Measurements from ENCODE around the gene SLC25A4.

SLC25A4 gene

DNA sequence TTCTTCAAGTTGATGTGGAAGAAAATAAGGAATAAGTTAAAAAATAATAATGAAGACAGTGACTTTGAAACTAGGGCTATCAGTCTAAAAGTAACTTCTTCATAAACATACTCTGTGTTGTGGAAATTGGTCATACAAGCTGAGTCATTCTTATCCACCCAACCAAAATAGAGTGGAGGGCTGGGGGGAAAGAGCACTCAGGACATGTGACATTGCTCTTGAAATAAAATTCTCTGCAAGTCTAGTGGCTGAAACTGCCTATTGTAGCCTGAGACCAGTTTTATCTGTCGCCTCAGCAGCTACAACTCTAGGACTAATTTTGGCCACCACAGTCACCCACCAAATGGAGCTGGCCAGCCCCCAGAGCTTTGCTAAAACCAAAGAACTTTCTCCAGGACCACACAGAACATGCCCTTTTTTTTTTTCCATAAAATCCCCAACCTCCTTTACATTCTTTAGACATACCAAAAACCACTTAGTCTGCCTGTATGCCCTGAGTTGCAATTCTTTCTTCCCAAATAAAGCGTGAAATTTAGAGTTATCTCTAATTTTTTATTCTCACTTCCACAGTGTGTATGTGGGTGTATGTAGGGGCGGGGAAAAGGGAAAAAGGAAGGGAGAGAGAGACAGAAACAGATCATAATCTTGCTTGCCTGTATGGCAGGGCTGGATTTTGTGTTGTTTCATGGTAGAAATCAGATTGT, 23.0 kb upstream of the SLC25A4 start:
- no peak for DNase-seq (ENCODE audit: low read depth in 2 of 2)

DNA sequence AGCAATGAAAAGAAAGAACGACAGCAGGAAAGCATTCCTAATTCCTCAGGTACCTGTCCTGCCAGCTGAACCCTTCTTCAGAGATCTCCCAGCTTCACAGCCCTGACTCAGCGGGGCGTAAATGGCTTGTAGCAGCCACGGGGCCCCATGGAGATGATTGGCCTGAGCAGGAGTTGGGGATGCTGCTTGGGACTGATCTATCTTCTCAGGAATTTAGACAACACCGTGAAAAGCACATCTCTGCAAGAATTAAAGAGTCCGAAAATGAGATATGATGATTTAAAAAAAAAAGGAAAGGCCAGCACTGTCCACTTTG, 22.5 kb upstream of the SLC25A4 start:
- no peak for DNase-seq (ENCODE audit: low read depth in 2 of 2)

GRCh38 chr4:185122681-185123345, 20.3 kb upstream of the SLC25A4 start:
- DNase-seq (ENCODE audit: low read depth in 2 of 2): no peak

GRCh38 chr4:185124006-185124405, 19.1 kb upstream of the SLC25A4 start:
- DNase-seq (ENCODE audit: low read depth in 2 of 2): no peak

GRCh38 chr4:185127021-185127925, 15.8 kb upstream of the SLC25A4 start:
- DNase-seq (ENCODE audit: low read depth in 2 of 2): no peak

DNA sequence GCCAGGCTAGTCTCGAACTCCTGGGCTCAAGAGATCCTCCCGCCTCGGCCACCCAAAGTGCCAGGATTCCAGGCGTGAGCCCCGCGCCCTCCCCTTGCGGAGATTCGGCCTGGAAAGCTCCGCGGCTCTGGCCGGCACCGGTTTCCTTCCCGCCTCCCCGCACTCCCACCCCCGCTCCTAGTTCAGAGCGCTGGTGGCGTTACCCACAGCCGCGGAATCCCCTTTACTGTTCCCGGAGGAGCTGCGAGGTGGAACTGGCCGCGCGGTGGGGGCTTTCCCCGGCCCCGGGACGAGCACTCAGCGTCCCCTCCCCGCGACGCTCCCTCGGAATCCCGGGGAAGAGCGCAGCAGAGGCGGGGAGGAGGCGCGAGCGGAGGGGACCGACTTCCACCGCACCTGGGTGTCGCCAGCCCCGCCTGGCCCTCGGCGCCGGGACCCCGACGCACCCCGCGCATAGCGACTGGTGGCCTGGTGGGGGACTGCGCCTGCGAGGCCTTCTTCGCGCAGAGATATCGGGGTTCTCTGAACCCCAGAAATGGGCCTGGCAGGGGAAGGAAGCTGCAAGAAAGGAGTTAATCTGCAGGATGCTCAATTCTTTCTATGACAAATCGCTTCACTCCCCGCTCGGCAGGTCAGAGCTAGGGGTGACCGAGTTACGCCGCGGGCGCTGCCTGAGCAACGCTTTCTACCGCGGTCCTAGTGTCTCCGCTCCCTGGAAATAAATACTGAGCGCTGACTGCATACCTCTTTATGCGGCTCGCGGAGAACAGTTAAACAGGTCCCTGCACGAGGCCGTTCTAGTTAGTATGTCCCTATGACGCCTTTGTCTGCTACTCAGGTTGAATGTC, 14.6 kb upstream of the SLC25A4 start:
- DNase-seq (ENCODE audit: low read depth in 2 of 2): no peak

GRCh38 chr4:185134307-185134869, 8.7 kb upstream of the SLC25A4 start:
- DNase-seq (ENCODE audit: low read depth in 2 of 2): no peak

GRCh38 chr4:185137233-185137925, 5.7 kb upstream of the SLC25A4 start:
- DNase-seq (ENCODE audit: low read depth in 2 of 2): no peak

DNA sequence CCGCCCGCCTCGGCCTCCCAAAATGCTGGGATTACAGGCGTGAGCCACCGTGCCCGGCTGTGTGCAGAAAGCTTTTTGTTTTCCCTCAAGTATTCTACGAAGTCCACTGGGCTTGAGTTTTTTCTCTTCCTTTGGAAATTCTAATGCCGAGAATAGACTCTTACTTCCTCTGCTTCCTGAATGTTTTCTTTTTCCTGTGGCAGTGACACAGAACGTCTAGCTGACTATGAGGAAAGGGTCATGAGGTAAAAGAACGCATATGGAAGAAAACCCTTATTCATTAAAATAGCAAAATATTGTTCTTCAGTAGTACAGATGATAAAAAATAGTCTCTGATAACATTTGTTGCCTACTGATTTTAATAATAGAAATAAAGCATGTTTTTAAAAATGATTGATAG, 4.9 kb upstream of the SLC25A4 start:
- DNase-seq (ENCODE audit: low read depth in 2 of 2): no peak

- DNase-seq (ENCODE audit: low read depth in 2 of 2): no peak
Measured at GRCh38 chr4:185139736-185140135, 3.3 kb upstream of the SLC25A4 start.

DNA sequence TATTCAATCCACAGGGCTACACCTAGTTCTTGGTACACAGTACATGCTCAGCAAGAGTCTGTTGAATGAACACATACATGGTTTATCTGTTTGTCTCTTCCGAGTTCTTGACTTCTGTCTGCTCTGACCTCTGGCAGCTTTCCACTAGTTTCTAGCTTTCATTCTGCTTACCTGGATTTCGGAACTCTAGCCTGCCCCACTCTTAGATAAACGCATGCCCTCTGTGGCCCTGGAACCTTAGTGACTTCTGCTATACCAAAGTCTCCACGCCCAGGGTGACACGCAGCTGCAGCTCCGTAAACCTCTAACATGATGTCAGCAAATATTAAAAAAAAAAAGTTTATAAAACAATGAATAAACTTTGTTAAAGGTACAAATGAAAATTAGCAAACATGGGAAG, 1.3 kb upstream of the SLC25A4 start:
- DNase-seq (ENCODE audit: low read depth in 2 of 2): no peak

GRCh38 chr4:185142564-185142911, 528 bp upstream of the SLC25A4 start:
- DNase-seq (ENCODE audit: low read depth in 2 of 2): no peak

- no peak for DNase-seq (ENCODE audit: low read depth in 2 of 2)
Measured at GRCh38 chr4:185143601-185143969, 519 bp downstream of the SLC25A4 start.

DNA sequence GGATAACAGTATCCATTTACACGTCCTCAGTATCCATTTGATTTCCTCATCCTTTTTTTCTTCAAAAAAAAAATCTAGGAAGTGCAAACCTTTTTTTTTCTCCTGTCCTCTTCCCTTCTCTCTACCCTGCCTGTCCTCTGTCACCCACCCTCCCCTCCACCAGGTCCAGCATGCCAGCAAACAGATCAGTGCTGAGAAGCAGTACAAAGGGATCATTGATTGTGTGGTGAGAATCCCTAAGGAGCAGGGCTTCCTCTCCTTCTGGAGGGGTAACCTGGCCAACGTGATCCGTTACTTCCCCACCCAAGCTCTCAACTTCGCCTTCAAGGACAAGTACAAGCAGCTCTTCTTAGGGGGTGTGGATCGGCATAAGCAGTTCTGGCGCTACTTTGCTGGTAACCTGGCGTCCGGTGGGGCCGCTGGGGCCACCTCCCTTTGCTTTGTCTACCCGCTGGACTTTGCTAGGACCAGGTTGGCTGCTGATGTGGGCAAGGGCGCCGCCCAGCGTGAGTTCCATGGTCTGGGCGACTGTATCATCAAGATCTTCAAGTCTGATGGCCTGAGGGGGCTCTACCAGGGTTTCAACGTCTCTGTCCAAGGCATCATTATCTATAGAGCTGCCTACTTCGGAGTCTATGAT, 1.7 kb downstream of the SLC25A4 start:
- no peak for DNase-seq (ENCODE audit: low read depth in 2 of 2)

DNA sequence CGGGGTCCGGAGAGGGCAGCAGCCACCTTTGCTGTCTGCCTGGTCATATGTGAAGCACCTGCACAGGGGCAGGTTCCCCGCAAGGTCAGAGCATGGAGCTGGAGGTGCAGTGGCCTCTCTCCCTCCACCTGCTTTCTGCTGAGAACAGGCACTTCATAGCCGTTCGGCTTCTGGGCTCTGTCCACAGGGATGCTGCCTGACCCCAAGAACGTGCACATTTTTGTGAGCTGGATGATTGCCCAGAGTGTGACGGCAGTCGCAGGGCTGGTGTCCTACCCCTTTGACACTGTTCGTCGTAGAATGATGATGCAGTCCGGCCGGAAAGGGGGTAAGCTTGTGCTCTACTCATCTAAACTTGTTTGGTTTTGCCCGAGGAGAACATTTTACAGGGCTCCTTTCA, 2.5 kb downstream of the SLC25A4 start:
- no peak for DNase-seq (ENCODE audit: low read depth in 2 of 2)

DNA sequence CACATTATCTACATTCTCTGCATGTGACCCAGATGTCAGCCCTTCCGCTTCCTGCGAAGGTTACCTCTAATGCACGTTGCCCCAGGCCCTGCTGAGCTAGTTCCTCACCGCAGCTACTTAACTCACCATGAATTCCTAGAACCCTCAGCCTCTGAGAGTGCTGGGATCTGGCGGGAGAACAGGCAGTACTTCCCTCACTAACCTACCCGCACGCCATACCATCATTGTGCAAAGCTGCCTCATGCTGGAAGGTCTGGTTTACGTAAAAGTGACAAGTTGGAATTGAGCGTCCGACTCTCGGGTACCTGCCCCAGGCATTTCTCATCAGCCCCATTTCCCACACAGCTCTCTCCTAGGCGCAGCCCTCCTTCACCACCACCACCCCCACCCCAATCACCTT, 6.3 kb downstream of the SLC25A4 start:
- no peak for DNase-seq (ENCODE audit: low read depth in 2 of 2)

DNA sequence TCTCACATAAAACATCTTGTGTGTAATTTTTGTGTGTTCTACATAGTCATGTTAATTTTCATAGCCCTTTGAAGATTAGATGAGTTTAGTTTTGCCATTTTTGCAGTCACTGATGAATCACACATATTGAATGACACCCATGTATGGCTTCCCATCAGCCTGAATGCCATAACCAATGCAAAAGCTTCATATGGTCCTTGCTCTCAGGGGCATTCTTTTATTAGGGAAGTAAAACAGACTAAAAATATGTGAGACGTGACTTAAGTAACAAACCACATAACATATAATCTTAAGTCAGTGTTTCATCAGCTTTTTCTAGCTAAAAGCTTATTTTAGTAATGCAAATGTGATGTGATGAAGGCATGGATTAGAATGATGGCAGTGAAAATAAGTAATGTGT, 8.2 kb downstream of the SLC25A4 start:
- no peak for DNase-seq (ENCODE audit: low read depth in 2 of 2)

- no peak for DNase-seq (ENCODE audit: low read depth in 2 of 2)
Measured at GRCh38 chr4:185165605-185166063, 22.6 kb downstream of the SLC25A4 start.

DNA sequence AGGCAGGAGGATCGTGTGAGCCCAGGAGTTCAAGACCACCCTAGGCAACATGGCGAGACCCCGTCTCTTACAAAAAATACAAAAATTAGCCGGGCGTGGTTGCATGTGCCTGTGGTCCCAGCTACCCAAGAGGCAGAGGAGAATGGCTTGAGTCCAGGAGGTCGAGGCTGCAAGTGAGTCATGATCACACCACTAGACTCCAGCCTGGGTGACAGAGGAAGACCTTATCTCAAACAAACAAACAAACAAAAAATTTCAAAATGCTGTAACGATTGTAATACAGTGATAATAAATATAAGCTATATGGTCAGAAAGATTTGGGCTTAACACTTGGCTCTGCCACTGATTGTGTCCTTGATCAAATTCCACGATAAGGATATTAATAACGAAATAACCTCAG, 24.2 kb downstream of the SLC25A4 start:
- no peak for DNase-seq (ENCODE audit: low read depth in 2 of 2)

GRCh38 chr4:185171373-185172071, 28.5 kb downstream of the SLC25A4 start:
- DNase-seq (ENCODE audit: low read depth in 2 of 2): no peak
